Esophagus muscularis mucosa (tissue), 4 donors: ENCODE data around the gene GALNT2. TPM values are rescaled to one million over a fixed set of nuclear protein-coding genes. Genes with fewer than 3 reads are reported as not detected.

Source experiments
- DNase-seq: peaks from one replicate; pipeline ENCODE4 v3.0.0-alpha.2; 2017; ENCODE audit errors: extremely low spot score
- H3K27ac ChIP-seq, 4 donors: fragments of 200-600 bp; sonication (generic); replicated peaks in 1 of 4; 1 replicate in 3 of 4; 2 replicates in 1 of 4; pipeline ENCODE4 v1.5.1; 2016 to 2019; ENCODE audit warnings: mild to moderate bottlenecking in 1 of 4
- H3K27me3 ChIP-seq, 4 donors: fragments of 200-600 bp; sonication (generic); one replicate each; pipeline versions ENCODE4 v1.5.1 to v1.6.0; 2016 to 2019
- H3K36me3 ChIP-seq, 4 donors: fragments of 200-600 bp; sonication (generic); one replicate each; pipeline ENCODE4 v1.5.1; 2016 to 2019
- H3K4me1 ChIP-seq, 4 donors: fragments of 200-600 bp; sonication (generic); one replicate each; pipeline ENCODE4 v1.5.1; 2016 to 2019
- H3K4me3 ChIP-seq, 4 donors: fragments of 200-600 bp; sonication (generic); 1 replicate in 2 of 4; 2 replicates in 2 of 4; pipeline ENCODE4 v1.5.1; 2016 to 2019; ENCODE audit warnings: mild to moderate bottlenecking in 4 of 4, moderate library complexity in 1 of 4
- H3K9me3 ChIP-seq, 4 donors: fragments of 200-600 bp; sonication (generic); 1 replicate in 3 of 4; 2 replicates in 1 of 4; pipeline ENCODE4 v1.5.1; 2016 to 2019
- CTCF ChIP-seq, 3 experiments: fragments of 200-600 bp in 2 of 3; fragments of 450-650 bp in 1 of 3; sonication (generic) in 2 of 3; IDR thresholded peaks; one replicate each; pipeline ENCODE4 v1.5.1; 2017 to 2019; ENCODE audit warnings: antibody characterized with exemption in 3 of 3, mild to moderate bottlenecking in 2 of 3, moderate library complexity in 1 of 3
- EP300 ChIP-seq: sonication (generic); formaldehyde crosslinking; IDR thresholded peaks from one replicate; pipeline ENCODE4 v1.6.1; 2017; ENCODE audit warnings: antibody characterized with exemption
- POLR2A ChIP-seq: fragments of 450-650 bp; IDR thresholded peaks from one replicate; pipeline ENCODE4 v1.6.1; 2017; ENCODE audit warnings: antibody characterized with exemption, moderate library complexity, mild to moderate bottlenecking, low read depth
- POLR2AphosphoS5 ChIP-seq, 2 donors: sonication (generic); formaldehyde crosslinking; IDR thresholded peaks; one replicate each; pipeline ENCODE4 v1.6.1; 2017; ENCODE audit warnings: antibody characterized with exemption in 2 of 2
- WGBS: methylation state at CpG from one replicate; pipeline ENCODE4 v1.1.5; 2018; 5-methylcytosine and 5-hydroxymethylcytosine counted together
- intact Hi-C: fragments of 100-400 bp; cut with DNase I; formaldehyde crosslinking; loops from one replicate; pipeline ENCODE4 v1.15.1; 2023
- total RNA-seq, 4 donors: library from RNA; depleted of rRNA; stranded (reverse); fragments of >200 nt; gene quantifications; one replicate each; pipeline versions ENCODE4 v1.1.0 to v1.2.1, GENCODE V29; 2016

Gene GALNT2
- total RNA-seq, 4 donors from 2014 or later: 89.6 to 145 (median 129) TPM

GRCh38 chr1:230109895-230110667, 43.0 kb downstream of the GALNT2 start:
- DNase-seq: no peak
- TF ChIP-seq POLR2AphosphoS5 (IDR thresholded peaks at IDR 0.05) (peak; percentile 6 to 33), POLR2A (no peak)
- no peaks in the 10 kb centered on the region for H3K27me3 ChIP-seq
- intact Hi-C loops: loop anchor here (5.0 kb wide), 2 partner anchors 43 to 82 kb away; partner anchors contain the start of gene GALNT2
- no peak overlapping the region for H3K4me3 ChIP-seq
- no peaks in the 10 kb centered on the region for H3K9me3 ChIP-seq
- WGBS: 73% methylated on average over 11 of the region's 11 CpGs
- peaks cover 0 to 9% (median 2%) of the 10 kb centered on the region in 4 donors for H3K36me3 ChIP-seq
- H3K4me1 ChIP-seq: peaks cover 27 to 95% (median 88%) of the 10 kb centered on the region in 4 donors
- peak overlapping the region in 3 of 4 donors; percentile 7 to 14 (median 11) for H3K27ac ChIP-seq

GRCh38 chr1:230110971-230111370, 43.9 kb downstream of the GALNT2 start:
- H3K27me3 ChIP-seq: no peaks in the 10 kb centered on the region
- no peak for DNase-seq
- WGBS: 83% methylated on average over 6 of the region's 8 CpGs
- H3K4me1 ChIP-seq: peaks cover 18 to 86% (median 80%) of the 10 kb centered on the region in 4 donors
- no peak overlapping the region for H3K4me3 ChIP-seq
- no peaks in the 10 kb centered on the region for H3K9me3 ChIP-seq
- H3K27ac ChIP-seq: no peak overlapping the region
- TF ChIP-seq CTCF (IDR thresholded peaks at IDR 0.05) (no peak), POLR2A (no peak), POLR2AphosphoS5 (IDR thresholded peaks at IDR 0.05) (no peak), EP300 (no peak)
- H3K36me3 ChIP-seq: peaks cover 0 to 9% (median 2%) of the 10 kb centered on the region in 4 donors
- intact Hi-C loops: no loop called here

GRCh38 chr1:230112131-230112701, 45.2 kb downstream of the GALNT2 start:
- Histone ChIP-seq H3K27me3 (no peaks in the 10 kb centered on the region), H3K4me3 (no peak overlapping the region), H3K4me1 (peaks cover 6 to 78% (median 68%) of the 10 kb centered on the region in 4 donors), H3K27ac (peak overlapping the region; percentile 22 to 58 (median 36)), H3K9me3 (no peaks in the 10 kb centered on the region), H3K36me3 (peaks cover 0 to 9% (median 3%) of the 10 kb centered on the region in 4 donors)
- DNase-seq: no peak
- intact Hi-C loops: no loop called here
- 92% methylated on average over 5 of the region's 7 CpGs for WGBS
- TF ChIP-seq POLR2AphosphoS5 (IDR thresholded peaks at IDR 0.05) (no peak), POLR2A (no peak), EP300 (no peak), CTCF (IDR thresholded peaks at IDR 0.05) (no peak)

- Histone ChIP-seq H3K27me3 (no peaks in the 10 kb centered on the region), H3K9me3 (no peaks in the 10 kb centered on the region), H3K36me3 (peaks cover 0 to 9% (median 3%) of the 10 kb centered on the region in 4 donors), H3K27ac (peak overlapping the region; percentile 22 to 58 (median 36)), H3K4me1 (peaks cover 5 to 72% (median 64%) of the 10 kb centered on the region in 4 donors), H3K4me3 (no peak overlapping the region)
- DNase-seq: no peak
- WGBS: 74% methylated on average over 3 of the region's 5 CpGs
- intact Hi-C loops: no loop called here
- no peak for TF ChIP-seq POLR2AphosphoS5 (IDR thresholded peaks at IDR 0.05)
- TF ChIP-seq EP300: no peak
- no peak for TF ChIP-seq CTCF (IDR thresholded peaks at IDR 0.05)
- TF ChIP-seq POLR2A: no peak
These were observed 45.7 kb downstream of the GALNT2 start for GRCh38 chr1:230112782-230113181.

- intact Hi-C loops: no loop called here
- no peak for DNase-seq
- H3K36me3 ChIP-seq: peaks cover 0 to 9% (median 3%) of the 10 kb centered on the region in 4 donors
- peak overlapping the region; percentile 22 to 58 (median 40) for H3K27ac ChIP-seq
- TF ChIP-seq POLR2AphosphoS5 (IDR thresholded peaks at IDR 0.05) (no peak), EP300 (no peak), POLR2A (no peak)
- H3K27me3 ChIP-seq: no peaks in the 10 kb centered on the region
- no peaks in the 10 kb centered on the region for H3K9me3 ChIP-seq
- 96% methylated on average over 4 of the region's 4 CpGs for WGBS
- no peak overlapping the region for H3K4me3 ChIP-seq
- H3K4me1 ChIP-seq: peaks cover 5 to 68% (median 62%) of the 10 kb centered on the region in 4 donors
These were observed 46.2 kb downstream of the GALNT2 start for GRCh38 chr1:230113235-230113592.
